Trophoblast cell (in vitro differentiated cells and primary cell): Measurements from ENCODE around the gene DCDC2C.

ENCODE experiments used
- DNase-seq, 2 donors: peaks; one replicate each; pipeline ENCODE4 v3.0.0-alpha.2; 2016
- H2AFZ ChIP-seq: 2 replicates; pipeline ENCODE4 v1.6.1; 2013; ENCODE audit warnings: low read length, moderate library complexity, mild to moderate bottlenecking; ENCODE audit not compliant: insufficient read depth, poor library complexity
- H2AK5ac ChIP-seq: 2 replicates; pipeline ENCODE4 v1.6.1; 2013; ENCODE audit warnings: mild to moderate bottlenecking, low read length
- H2BK120ac ChIP-seq: 2 replicates; pipeline ENCODE4 v1.6.1; 2013; ENCODE audit warnings: low read length, mild to moderate bottlenecking, moderate library complexity; ENCODE audit not compliant: insufficient read depth, poor library complexity
- H2BK12ac ChIP-seq: 2 replicates; pipeline ENCODE4 v1.6.1; 2013; ENCODE audit warnings: mild to moderate bottlenecking, low read length, moderate library complexity
- H2BK5ac ChIP-seq: 2 replicates; pipeline ENCODE4 v1.6.1; 2013; ENCODE audit warnings: low read length, low read depth, moderate library complexity, mild to moderate bottlenecking; ENCODE audit not compliant: poor library complexity
- H3K14ac ChIP-seq: 2 replicates; pipeline ENCODE4 v1.6.1; 2013; ENCODE audit warnings: mild to moderate bottlenecking, low read length
- H3K18ac ChIP-seq: 2 replicates; pipeline ENCODE4 v1.6.1; 2013; ENCODE audit warnings: mild to moderate bottlenecking, low read length
- H3K23ac ChIP-seq: 2 replicates; pipeline ENCODE4 v1.6.1; 2013; ENCODE audit warnings: low read length
- H3K27ac ChIP-seq: 2 replicates; pipeline ENCODE4 v1.5.1; 2013; ENCODE audit warnings: low read depth, mild to moderate bottlenecking, inconsistent platforms, low read length, moderate library complexity
- H3K27me3 ChIP-seq: 2 replicates; pipeline ENCODE4 v1.6.1; 2013; ENCODE audit warnings: inconsistent platforms, mild to moderate bottlenecking, low read length, moderate library complexity; ENCODE audit not compliant: insufficient read depth
- H3K36me3 ChIP-seq, 2 experiments: 1 replicate in 1 of 2; 2 replicates in 1 of 2; pipeline ENCODE4 v1.6.1; 2013; ENCODE audit warnings: low read length in 2 of 2, mild to moderate bottlenecking in 2 of 2, moderate library complexity in 1 of 2; ENCODE audit not compliant: insufficient read depth in 2 of 2, control insufficient read depth in 1 of 2
- H3K4ac ChIP-seq: 2 replicates; pipeline ENCODE4 v1.6.1; 2013; ENCODE audit warnings: low read depth, mild to moderate bottlenecking, low read length, moderate library complexity
- H3K4me1 ChIP-seq, 2 experiments: 1 replicate in 1 of 2; 2 replicates in 1 of 2; pipeline ENCODE4 v1.6.1; 2013; ENCODE audit warnings: low read length in 2 of 2, mild to moderate bottlenecking in 2 of 2, moderate library complexity in 1 of 2; ENCODE audit not compliant: insufficient read depth in 2 of 2, control insufficient read depth in 1 of 2
- H3K4me2 ChIP-seq: 2 replicates; pipeline ENCODE4 v1.6.1; 2013; ENCODE audit warnings: inconsistent platforms, mild to moderate bottlenecking, low read length, moderate library complexity
- H3K4me3 ChIP-seq: 2 replicates; pipeline ENCODE4 v1.5.1; 2013; ENCODE audit warnings: mild to moderate bottlenecking, low read depth, low read length, inconsistent platforms
- H3K79me1 ChIP-seq: one replicate; pipeline ENCODE4 v1.6.1; 2013; ENCODE audit warnings: low read length
- H3K79me2 ChIP-seq: 2 replicates; pipeline ENCODE4 v1.6.1; 2013; ENCODE audit warnings: low read length, mild to moderate bottlenecking; ENCODE audit not compliant: control insufficient read depth, insufficient read depth, poor library complexity
- H3K9ac ChIP-seq: 2 replicates; pipeline ENCODE4 v1.6.1; 2013; ENCODE audit warnings: mild to moderate bottlenecking, low read length
- H3K9me3 ChIP-seq: 2 replicates; pipeline ENCODE4 v1.6.1; 2013; ENCODE audit warnings: low read depth, mild to moderate bottlenecking, control low read depth, inconsistent platforms, low read length; ENCODE audit not compliant: insufficient read depth
- H4K12ac ChIP-seq: 2 replicates; pipeline ENCODE4 v1.6.1; 2013; ENCODE audit warnings: low read depth, mild to moderate bottlenecking, low read length, moderate library complexity
- H4K8ac ChIP-seq: 2 replicates; pipeline ENCODE4 v1.6.1; 2013; ENCODE audit warnings: low read depth, mild to moderate bottlenecking, low read length, moderate library complexity
- H4K91ac ChIP-seq: one replicate; pipeline ENCODE4 v1.6.1; 2013; ENCODE audit warnings: low read depth, mild to moderate bottlenecking, low read length, moderate library complexity
- WGBS: extraction: QIAGEN DNeasy Blood & Tissue Kit; methylation state at CpG from one replicate; pipeline ENCODE4 v1.1.7; 2013; ENCODE audit warnings: missing lambda C conversion rate; ENCODE audit not compliant: insufficient read length, insufficient coverage; ENCODE audit errors: extremely low coverage; 5-methylcytosine and 5-hydroxymethylcytosine counted together

Gene DCDC2C

GRCh38 chr2:3737128-3737527 is 33.8 kb downstream of the DCDC2C start:
- Histone ChIP-seq H3K27me3 (no peaks in the 10 kb centered on the region), H4K8ac (no peak overlapping the region), H3K18ac (no peak overlapping the region), H2BK12ac (no peak overlapping the region), H3K36me3 (no peaks in the 10 kb centered on the region), H4K91ac (no peak overlapping the region), H3K4me3 (no peak overlapping the region), H3K79me1 (no peaks in the 10 kb centered on the region), H3K23ac (no peak overlapping the region), H3K9ac (no peak overlapping the region), H3K4ac (no peak overlapping the region), H3K4me1 (peaks cover 0 to 3% of the 10 kb centered on the region in 2 experiments), H2BK120ac (no peak overlapping the region), H2BK5ac (no peak overlapping the region), H2AFZ (no peak overlapping the region), H3K4me2 (peak overlapping the region; percentile 4), H3K27ac (no peak overlapping the region), H3K79me2 (no peaks in the 10 kb centered on the region), H3K9me3 (peaks cover under 1% of the 10 kb centered on the region), H3K14ac (no peak overlapping the region), H2AK5ac (no peak overlapping the region), H4K12ac (no peak overlapping the region)
- WGBS = no CpG with 5 or more reads among the region's 9 CpGs
- DNase-seq = no peak

- Histone ChIP-seq H3K79me2 (no peaks in the 10 kb centered on the region), H2BK120ac (no peak overlapping the region), H3K79me1 (no peaks in the 10 kb centered on the region), H3K36me3 (no peaks in the 10 kb centered on the region), H3K27ac (no peak overlapping the region), H3K4ac (no peak overlapping the region), H3K4me2 (no peak overlapping the region), H4K12ac (no peak overlapping the region), H2BK12ac (no peak overlapping the region), H4K8ac (no peak overlapping the region), H3K9ac (no peak overlapping the region), H3K27me3 (no peaks in the 10 kb centered on the region), H2BK5ac (no peak overlapping the region), H2AFZ (no peak overlapping the region), H3K4me3 (no peak overlapping the region), H3K23ac (no peak overlapping the region), H3K9me3 (no peaks in the 10 kb centered on the region), H3K18ac (no peak overlapping the region), H3K4me1 (peaks cover 0 to 3% of the 10 kb centered on the region in 2 experiments), H4K91ac (no peak overlapping the region), H3K14ac (no peak overlapping the region), H2AK5ac (no peak overlapping the region)
- peak in 1 of 2 donors; percentile 44 for DNase-seq
- no CpG with 5 or more reads among the region's 3 CpGs for WGBS
Observed at GRCh38 chr2:3738454-3738853, 35.1 kb downstream of the DCDC2C start.

GRCh38 chr2:3739313-3739712 is 35.9 kb downstream of the DCDC2C start:
- H3K36me3 ChIP-seq = no peaks in the 10 kb centered on the region
- H2BK120ac ChIP-seq = no peak overlapping the region
- H3K4me3 ChIP-seq = no peak overlapping the region
- no peak overlapping the region for H2BK5ac ChIP-seq
- H3K9ac ChIP-seq = no peak overlapping the region
- no peaks in the 10 kb centered on the region for H3K27me3 ChIP-seq
- H4K91ac ChIP-seq = no peak overlapping the region
- no peaks in the 10 kb centered on the region for H3K79me1 ChIP-seq
- DNase-seq = no peak
- H3K4me1 ChIP-seq = peaks cover 0 to 3% of the 10 kb centered on the region in 2 experiments
- no peak overlapping the region for H3K14ac ChIP-seq
- no peak overlapping the region for H3K27ac ChIP-seq
- H2BK12ac ChIP-seq = no peak overlapping the region
- no CpG with 5 or more reads among the region's 19 CpGs for WGBS
- no peak overlapping the region for H2AK5ac ChIP-seq
- no peak overlapping the region for H4K8ac ChIP-seq
- H3K9me3 ChIP-seq = peaks cover 2% of the 10 kb centered on the region
- no peak overlapping the region for H3K4ac ChIP-seq
- H3K18ac ChIP-seq = no peak overlapping the region
- no peak overlapping the region for H4K12ac ChIP-seq
- no peak overlapping the region for H3K4me2 ChIP-seq
- no peaks in the 10 kb centered on the region for H3K79me2 ChIP-seq
- no peak overlapping the region for H2AFZ ChIP-seq
- H3K23ac ChIP-seq = no peak overlapping the region

GRCh38 chr2:3741396-3741795 is 38.0 kb downstream of the DCDC2C start:
- Histone ChIP-seq H3K4ac (no peak overlapping the region), H4K91ac (no peak overlapping the region), H2BK120ac (no peak overlapping the region), H3K79me2 (no peaks in the 10 kb centered on the region), H3K18ac (no peak overlapping the region), H4K12ac (no peak overlapping the region), H2AK5ac (no peak overlapping the region), H3K23ac (no peak overlapping the region), H3K27me3 (no peaks in the 10 kb centered on the region), H3K36me3 (no peaks in the 10 kb centered on the region), H2BK12ac (no peak overlapping the region), H3K4me2 (no peak overlapping the region), H3K79me1 (no peaks in the 10 kb centered on the region), H3K4me1 (peaks cover 0 to 3% of the 10 kb centered on the region in 2 experiments), H3K27ac (no peak overlapping the region), H2BK5ac (no peak overlapping the region), H3K14ac (no peak overlapping the region), H3K9me3 (peaks cover 2% of the 10 kb centered on the region), H2AFZ (peak overlapping the region; percentile 28), H3K9ac (no peak overlapping the region), H3K4me3 (no peak overlapping the region), H4K8ac (no peak overlapping the region)
- no peak for DNase-seq
- WGBS = no CpG with 5 or more reads among the region's 8 CpGs
